Activated CD8-positive, alpha-beta memory T cell treated with anti-CD3 and anti-CD28 coated beads, Interleukin-2, amount 10 ng/mL, durations not matched to agents 7 days and 5 days (primary cell): ENCODE measurements around the gene MARCHF5. TPM values are rescaled to one million over a fixed set of nuclear protein-coding genes. Genes with fewer than 3 reads are reported as not detected.

Source experiments
- ATAC-seq: fragments of 150-1000 bp; cut with Tn5 transposase; one replicate; pipeline ENCODE4 v1.10.0; 2021; ENCODE audit warnings: moderate library complexity
- CTCF ChIA-PET: fragments of 350-600 bp; sonication (Branson Sonifier 250); formaldehyde crosslinking; loops from one replicate; lab custom pipeline; 2021; ENCODE audit warnings: antibody characterized with exemption; lab: Charles Lee
- DNase-seq: peaks from one replicate; pipeline ENCODE4 v3.0.0-alpha.2; 2020
- H3K27ac Mint-ChIP-seq: one replicate; pipeline ENCODE4 v1.8.0; 2021; ENCODE audit warnings: mild to moderate bottlenecking, mixed read lengths
- H3K27me3 Mint-ChIP-seq: one replicate; pipeline ENCODE4 v1.8.0; 2021; ENCODE audit warnings: mixed read lengths
- H3K36me3 Mint-ChIP-seq: one replicate; pipeline ENCODE4 v1.8.0; 2021; ENCODE audit warnings: mild to moderate bottlenecking, mixed read lengths
- H3K4me1 Mint-ChIP-seq: one replicate; pipeline ENCODE4 v1.8.0; 2021; ENCODE audit warnings: mixed read lengths
- H3K4me3 Mint-ChIP-seq: one replicate; pipeline ENCODE4 v1.8.0; 2021; ENCODE audit warnings: mild to moderate bottlenecking, moderate library complexity, mixed read lengths
- H3K9me3 Mint-ChIP-seq: one replicate; pipeline ENCODE4 v1.8.0; 2022; ENCODE audit warnings: low read depth, mixed read lengths
- total RNA-seq, 2 experiments: library from RNA; stranded (reverse); gene quantifications; one replicate each; pipeline ENCODE4 v1.2.3, GENCODE V29; 2021

Gene MARCHF5
- total RNA-seq, result 10 to 100 TPM; 21.7 to 26.4 TPM

DNA sequence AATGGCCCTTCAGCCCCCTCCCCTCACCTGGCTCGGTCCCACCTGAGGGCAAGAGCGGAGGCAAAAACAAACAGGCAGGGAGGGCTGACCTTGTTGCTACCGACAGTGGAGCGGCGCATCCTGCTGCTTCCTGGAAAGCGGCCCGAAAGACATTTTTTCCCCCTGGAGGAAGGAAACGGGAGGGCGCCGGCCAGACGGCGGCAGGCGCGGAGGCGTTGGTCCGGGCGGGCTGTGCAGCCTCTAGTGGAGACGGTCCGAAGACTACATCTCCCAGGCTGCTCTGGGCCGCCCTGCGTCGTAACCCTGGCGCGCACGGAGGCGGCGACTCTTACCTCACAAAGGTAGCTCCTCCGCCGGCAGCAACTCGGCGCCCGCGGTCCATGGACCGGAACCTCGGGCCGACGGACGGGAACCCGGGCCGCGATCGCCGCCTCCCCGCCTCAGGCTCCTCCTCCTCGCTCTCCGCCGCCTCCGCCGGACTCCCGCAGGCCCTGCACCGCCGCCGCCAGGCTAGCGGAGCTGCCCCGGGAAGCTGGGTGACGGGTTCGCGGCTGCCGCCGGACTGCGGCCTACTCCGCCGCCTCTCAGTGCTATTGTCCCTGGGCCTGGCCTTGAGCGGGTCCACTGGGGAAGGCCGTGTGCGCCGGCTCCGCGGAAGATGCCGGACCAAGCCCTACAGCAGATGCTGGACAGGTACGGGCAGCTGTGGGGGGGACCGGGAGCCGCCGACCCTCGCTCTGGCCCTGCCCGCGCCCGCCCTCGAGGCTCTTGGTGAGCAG is at the start of gene MARCHF5, which contains the start of gene CPEB3:
Gene MARCHF5 (plus strand): TSS at position 331 of the 779 bp plus-strand sequence. CDS start 328 bp downstream, at position 659.
Gene CPEB3 (minus strand): TSS at position 242 of the 779 bp plus-strand sequence. CDS start 50,728 bp downstream, outside the sequence.
- H3K36me3 Mint-ChIP-seq, result peaks cover 12% of the 10 kb centered on the region
- H3K4me1 Mint-ChIP-seq, result peaks cover 27% of the 10 kb centered on the region
- no peaks in the 10 kb centered on the region for H3K9me3 Mint-ChIP-seq
- peak within 1 kb of the TSS; percentile 88 for H3K4me3 Mint-ChIP-seq
- ATAC-seq, result peak; percentile 99
- H3K27me3 Mint-ChIP-seq, result no peaks in the 10 kb centered on the region
- H3K27ac Mint-ChIP-seq, result peak within 1 kb of the TSS; percentile 89
- DNase-seq, result peak; percentile 97
- CTCF ChIA-PET, result interaction anchor here (1.0 to 3.5 kb wide), 10 partner anchors 8 to 242 kb away, joined by 3 to 26 read pairs (median 4); no protein-coding TSS in a partner anchor

DNA sequence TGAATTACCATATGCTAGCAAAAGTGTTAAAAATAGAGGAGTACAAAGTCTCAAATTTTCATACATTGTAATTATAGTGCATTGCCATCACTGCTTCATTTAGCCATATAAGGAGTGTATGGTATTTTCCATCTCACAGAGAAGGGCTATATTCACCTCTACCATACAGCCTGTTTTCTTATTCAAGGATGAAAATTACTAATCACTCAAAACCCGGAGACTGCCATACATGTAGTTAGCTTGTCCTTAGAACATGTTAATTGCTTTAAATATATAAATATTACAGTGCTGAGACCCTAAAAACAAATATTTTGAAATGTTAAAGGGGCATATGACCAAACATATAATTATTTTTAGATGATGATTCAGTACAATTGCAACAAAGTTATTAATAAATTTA is 49.5 kb upstream of the MARCHF5 start:
- DNase-seq, result no peak
- Mint-ChIP-seq H3K36me3 (peaks cover 14% of the 10 kb centered on the region), H3K27me3 (peaks cover 15% of the 10 kb centered on the region), H3K4me3 (peak overlapping the region; percentile 86), H3K9me3 (no peaks in the 10 kb centered on the region), H3K27ac (no peak overlapping the region), H3K4me1 (peaks cover 35% of the 10 kb centered on the region)
- CTCF ChIA-PET, result no interaction called here
- no peak for ATAC-seq

GRCh38 chr10:92242380-92242779 is 48.6 kb upstream of the MARCHF5 start:
- CTCF ChIA-PET, result interaction anchor here (0.9 kb wide), 1 partner anchor 155 kb away, joined by 3 read pairs; no protein-coding TSS in a partner anchor
- no peak overlapping the region for H3K27ac Mint-ChIP-seq
- ATAC-seq (no peak), DNase-seq (no peak)
- H3K9me3 Mint-ChIP-seq, result no peaks in the 10 kb centered on the region
- no peak overlapping the region for H3K4me3 Mint-ChIP-seq
- peaks cover 35% of the 10 kb centered on the region for H3K4me1 Mint-ChIP-seq
- H3K27me3 Mint-ChIP-seq, result peaks cover 15% of the 10 kb centered on the region
- H3K36me3 Mint-ChIP-seq, result peaks cover 11% of the 10 kb centered on the region

GRCh38 chr10:92242910-92243671 is 47.9 kb upstream of the MARCHF5 start:
- no peak for ATAC-seq
- Mint-ChIP-seq H3K4me1 (peaks cover 35% of the 10 kb centered on the region), H3K27ac (no peak overlapping the region), H3K27me3 (peaks cover 14% of the 10 kb centered on the region), H3K36me3 (peaks cover 10% of the 10 kb centered on the region), H3K9me3 (no peaks in the 10 kb centered on the region), H3K4me3 (peak overlapping the region; percentile 36)
- DNase-seq, result peak; percentile 50
- CTCF ChIA-PET, result interaction anchor here (0.6 to 0.9 kb wide), 2 partner anchors 155 to 316 kb away, joined by 3 read pairs; no protein-coding TSS in a partner anchor

DNA sequence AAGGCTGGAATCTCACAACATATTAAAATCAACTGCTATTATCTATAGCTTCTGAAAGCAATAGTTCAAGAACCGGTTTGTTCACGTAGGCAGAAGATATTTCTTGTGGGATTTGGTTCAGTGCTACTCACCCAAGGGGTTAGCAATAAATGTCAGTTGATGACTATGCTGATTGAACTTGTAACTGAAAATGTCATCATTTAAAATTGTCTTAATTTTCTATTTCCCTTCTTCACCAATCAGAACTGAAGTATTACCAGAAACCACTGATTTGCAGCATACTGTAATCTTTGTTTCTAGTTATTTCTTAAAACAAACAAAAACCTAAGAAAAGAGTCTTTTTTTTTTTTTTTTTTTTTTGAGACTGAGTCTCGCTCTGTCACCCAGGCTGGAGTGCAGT is 46.2 kb upstream of the MARCHF5 start:
- peaks cover 25% of the 10 kb centered on the region for H3K4me1 Mint-ChIP-seq
- peaks cover 4% of the 10 kb centered on the region for H3K27me3 Mint-ChIP-seq
- ATAC-seq, result no peak
- H3K4me3 Mint-ChIP-seq, result no peak overlapping the region
- peaks cover under 1% of the 10 kb centered on the region for H3K36me3 Mint-ChIP-seq
- CTCF ChIA-PET, result no interaction called here
- H3K9me3 Mint-ChIP-seq, result no peaks in the 10 kb centered on the region
- no peak overlapping the region for H3K27ac Mint-ChIP-seq
- no peak for DNase-seq

- H3K27ac Mint-ChIP-seq, result no peak overlapping the region
- CTCF ChIA-PET, result no interaction called here
- H3K4me3 Mint-ChIP-seq, result no peak overlapping the region
- DNase-seq (no peak), ATAC-seq (no peak)
- no peaks in the 10 kb centered on the region for H3K27me3 Mint-ChIP-seq
- no peaks in the 10 kb centered on the region for H3K36me3 Mint-ChIP-seq
- H3K4me1 Mint-ChIP-seq, result peaks cover 7% of the 10 kb centered on the region
- no peaks in the 10 kb centered on the region for H3K9me3 Mint-ChIP-seq
Measured at GRCh38 chr10:92248566-92248965, 42.4 kb upstream of the MARCHF5 start.

GRCh38 chr10:92263396-92263795 is 27.6 kb upstream of the MARCHF5 start:
- peaks cover 5% of the 10 kb centered on the region for H3K36me3 Mint-ChIP-seq

GRCh38 chr10:92264249-92264648 is 26.7 kb upstream of the MARCHF5 start:
- Mint-ChIP-seq H3K4me1 (peaks cover 19% of the 10 kb centered on the region), H3K9me3 (no peaks in the 10 kb centered on the region), H3K36me3 (peaks cover 5% of the 10 kb centered on the region), H3K27ac (no peak overlapping the region), H3K4me3 (no peak overlapping the region), H3K27me3 (no peaks in the 10 kb centered on the region)
- ATAC-seq, result no peak
- DNase-seq, result no peak
- CTCF ChIA-PET, result no interaction called here

More at GRCh38 chr10:92263396-92263795, 27.6 kb upstream of the MARCHF5 start:
- ATAC-seq (no peak), DNase-seq (no peak)
- Mint-ChIP-seq H3K9me3 (no peaks in the 10 kb centered on the region), H3K4me3 (no peak overlapping the region), H3K4me1 (peaks cover 19% of the 10 kb centered on the region), H3K27ac (no peak overlapping the region), H3K27me3 (no peaks in the 10 kb centered on the region)
- CTCF ChIA-PET, result no interaction called here

DNA sequence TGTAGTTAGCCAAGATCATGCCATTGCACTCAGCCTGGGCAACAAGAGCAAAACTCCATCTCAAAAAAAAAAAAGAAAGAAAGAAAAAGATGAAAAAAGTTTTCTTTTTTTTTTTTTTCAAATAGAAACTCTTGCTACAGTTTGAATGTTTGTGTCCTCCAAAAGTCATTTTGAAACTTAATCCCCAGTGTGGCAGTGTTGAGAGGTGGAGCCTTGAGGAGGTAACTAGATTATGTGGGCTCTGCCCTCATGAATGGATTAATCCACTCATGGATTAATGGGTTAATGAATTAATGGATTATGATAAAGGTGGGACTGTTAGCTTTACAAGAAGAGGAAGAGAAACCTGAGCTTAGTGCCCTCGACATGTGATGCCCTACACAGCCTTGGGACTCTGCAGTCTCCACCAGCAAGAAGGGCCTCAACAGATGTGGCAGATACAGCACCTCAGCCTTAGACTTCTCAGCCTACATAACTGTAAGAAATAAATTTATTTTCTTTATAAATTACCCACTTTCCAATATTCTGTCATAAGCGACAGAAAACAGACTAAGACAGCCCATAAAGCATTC is 25.2 kb upstream of the MARCHF5 start:
- Mint-ChIP-seq H3K27me3 (no peaks in the 10 kb centered on the region), H3K27ac (no peak overlapping the region), H3K36me3 (peaks cover 11% of the 10 kb centered on the region), H3K4me1 (peaks cover 18% of the 10 kb centered on the region), H3K4me3 (no peak overlapping the region), H3K9me3 (no peaks in the 10 kb centered on the region)
- peak; percentile 58 for ATAC-seq
- CTCF ChIA-PET, result interaction anchor here (1.0 kb wide), 1 partner anchor 8 kb away, joined by 4 read pairs; no protein-coding TSS in a partner anchor
- no peak for DNase-seq

DNA sequence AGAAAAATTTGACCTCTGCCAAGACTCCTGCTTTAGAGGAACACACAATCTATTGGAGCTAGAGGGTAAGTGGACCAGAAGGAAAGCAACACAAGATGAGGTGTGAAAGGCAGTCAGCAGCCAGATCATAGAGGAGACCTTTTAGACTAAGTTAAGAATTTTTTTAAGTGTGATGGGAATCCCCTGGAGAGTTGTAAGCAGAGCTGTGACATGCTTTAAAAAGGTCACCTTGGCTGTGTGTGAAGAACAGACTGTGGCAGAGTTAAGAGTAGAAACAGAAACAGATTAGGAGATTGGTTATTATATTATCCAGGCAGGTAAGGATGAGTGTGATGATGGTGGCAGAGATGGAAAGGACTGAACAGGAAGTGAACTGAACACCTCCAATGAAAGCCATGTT is 23.6 kb upstream of the MARCHF5 start:
- H3K4me3 Mint-ChIP-seq, result no peak overlapping the region
- H3K27ac Mint-ChIP-seq, result no peak overlapping the region
- no peaks in the 10 kb centered on the region for H3K27me3 Mint-ChIP-seq
- CTCF ChIA-PET, result interaction anchor here (1.0 to 1.2 kb wide), 2 partner anchors 17 to 56 kb away, joined by 4 to 5 read pairs; no protein-coding TSS in a partner anchor
- peaks cover 18% of the 10 kb centered on the region for H3K4me1 Mint-ChIP-seq
- ATAC-seq (no peak), DNase-seq (no peak)
- H3K9me3 Mint-ChIP-seq, result no peaks in the 10 kb centered on the region
- H3K36me3 Mint-ChIP-seq, result peaks cover 11% of the 10 kb centered on the region

GRCh38 chr10:92268748-92269147 is 22.2 kb upstream of the MARCHF5 start:
- no peaks in the 10 kb centered on the region for H3K27me3 Mint-ChIP-seq
- peaks cover 14% of the 10 kb centered on the region for H3K36me3 Mint-ChIP-seq
- no peaks in the 10 kb centered on the region for H3K9me3 Mint-ChIP-seq
- ATAC-seq (no peak), DNase-seq (no peak)
- peaks cover 18% of the 10 kb centered on the region for H3K4me1 Mint-ChIP-seq
- no peak overlapping the region for H3K27ac Mint-ChIP-seq
- no peak overlapping the region for H3K4me3 Mint-ChIP-seq
- CTCF ChIA-PET, result no interaction called here

DNA sequence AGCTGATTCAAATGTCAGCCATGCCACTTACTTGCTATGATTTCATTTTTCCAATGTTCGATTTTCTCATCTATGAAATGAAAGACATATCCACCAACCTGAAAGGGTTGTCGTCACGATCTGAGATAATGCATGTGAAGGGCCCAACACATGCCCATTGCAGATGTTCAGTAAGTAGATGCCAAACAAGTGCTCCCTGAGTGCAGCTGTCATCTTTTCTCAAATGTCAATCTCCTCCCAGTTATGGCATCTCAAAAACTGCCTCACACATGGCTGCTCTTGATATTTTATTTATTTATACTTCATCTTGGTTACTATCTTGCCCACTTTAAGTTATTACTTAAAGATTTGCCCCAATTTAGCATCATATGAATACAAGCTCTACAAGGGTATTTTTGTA is 16.9 kb upstream of the MARCHF5 start:
- no peak for ATAC-seq
- CTCF ChIA-PET, result no interaction called here
- H3K4me1 Mint-ChIP-seq, result no peaks in the 10 kb centered on the region
- H3K4me3 Mint-ChIP-seq, result no peak overlapping the region
- H3K27ac Mint-ChIP-seq, result no peak overlapping the region
- no peak for DNase-seq
- H3K36me3 Mint-ChIP-seq, result peaks cover 17% of the 10 kb centered on the region
- H3K9me3 Mint-ChIP-seq, result no peaks in the 10 kb centered on the region
- no peaks in the 10 kb centered on the region for H3K27me3 Mint-ChIP-seq
